Activated CD4-positive, alpha-beta T cell treated with anti-CD3 and anti-CD28 coated beads, Interleukin-2, Interleukin-4, amounts not matched to agents 100 ng/mL and 50 ng/mL, durations not matched to agents 16 hours and 8 hours (primary cell): ENCODE data around the gene COX5A.
"Not testable (repeated sequence)": the region's sequence is repeated elsewhere in the genome, so short reads cannot be mapped to it uniquely, and the experiment has no call there.

Experiments
- DNase-seq: peaks from one replicate; pipeline ENCODE4 v3.0.0-alpha.2; 2020; ENCODE audit warnings: low spot score

Gene COX5A

DNA sequence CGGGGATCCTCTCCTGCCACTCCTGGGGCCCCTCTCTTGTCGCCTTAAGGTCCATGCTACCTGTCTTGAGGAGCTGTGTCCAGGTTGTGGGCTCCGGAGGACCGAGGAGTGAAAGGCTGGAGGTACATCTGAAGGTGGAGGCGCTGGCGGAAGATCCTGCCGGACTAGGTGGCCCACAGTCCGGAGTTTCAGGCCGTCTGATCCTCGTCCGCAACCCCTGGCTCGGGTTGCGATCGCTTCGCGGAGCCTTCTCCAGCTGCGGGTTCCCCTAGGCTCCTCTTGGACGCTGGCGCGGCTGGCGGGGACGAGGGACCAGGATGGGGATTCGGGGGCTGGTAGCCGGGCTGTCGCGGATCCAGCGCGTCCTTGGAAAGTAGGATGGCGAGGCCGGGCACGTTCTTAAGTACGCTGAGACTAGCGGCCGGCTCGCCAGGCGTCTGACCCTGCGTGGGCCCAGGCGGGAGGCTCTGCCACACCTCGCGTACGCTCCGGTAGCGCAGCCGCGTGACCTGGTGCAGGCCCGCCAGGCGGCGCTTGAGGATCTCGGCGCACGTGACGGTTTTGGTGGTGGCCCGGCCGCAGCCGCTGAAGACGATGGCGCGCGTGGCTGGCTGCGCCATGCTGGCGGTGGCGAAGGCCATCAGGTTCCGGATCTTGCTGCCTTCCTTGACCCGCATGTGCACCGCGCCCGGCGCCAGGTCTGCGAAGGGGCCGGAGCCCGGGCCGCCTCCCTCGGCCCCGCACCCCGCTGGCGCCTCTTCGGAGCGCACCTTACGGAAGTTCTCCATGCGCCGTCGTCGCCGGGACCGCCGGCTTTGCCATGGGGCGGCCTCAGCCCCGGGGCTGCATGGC lies 18.1 kb upstream of the COX5A start:
- peak; percentile 71 for DNase-seq

DNA sequence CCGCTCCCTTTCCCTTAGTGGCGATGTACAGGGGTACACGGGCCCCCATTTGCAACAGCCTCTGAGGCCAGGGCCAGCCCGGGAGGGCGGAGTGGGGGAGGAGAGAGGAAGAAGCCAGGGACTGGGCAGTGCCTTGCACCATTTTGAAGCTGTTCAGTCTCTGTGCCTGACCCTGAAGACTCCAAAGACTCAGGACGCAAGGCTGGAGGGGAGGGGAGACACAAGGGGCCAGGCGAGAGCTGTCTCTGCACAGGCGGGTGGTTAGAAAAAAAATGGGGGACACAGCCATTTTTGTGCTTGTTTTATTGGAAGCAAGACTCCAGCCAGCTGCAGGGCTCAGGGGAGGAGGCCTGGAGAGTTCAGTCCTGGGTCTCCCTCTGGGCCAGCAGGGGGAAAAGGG lies 17.1 kb upstream of the COX5A start:
- DNase-seq = no peak

DNA sequence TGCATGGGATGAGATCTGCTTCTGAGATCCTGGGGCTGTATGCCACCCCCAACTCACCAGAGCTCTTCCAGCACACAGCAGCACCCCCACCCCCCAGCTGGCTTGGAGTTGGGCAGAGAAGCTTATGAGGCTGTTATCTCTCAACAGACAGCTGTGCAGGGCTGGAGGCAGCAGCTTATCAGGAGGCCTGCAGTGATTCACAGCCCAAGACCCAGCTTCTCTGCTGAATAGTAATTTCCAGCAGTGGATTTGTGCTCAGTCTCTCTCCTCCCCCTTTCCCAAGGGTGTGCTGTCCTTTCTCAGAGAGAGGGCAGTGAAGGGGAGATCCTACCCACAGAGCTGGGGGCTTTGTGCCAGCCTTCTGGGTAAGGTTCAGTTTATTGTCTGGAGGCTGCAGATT lies 16.6 kb upstream of the COX5A start:
- DNase-seq = no peak

DNA sequence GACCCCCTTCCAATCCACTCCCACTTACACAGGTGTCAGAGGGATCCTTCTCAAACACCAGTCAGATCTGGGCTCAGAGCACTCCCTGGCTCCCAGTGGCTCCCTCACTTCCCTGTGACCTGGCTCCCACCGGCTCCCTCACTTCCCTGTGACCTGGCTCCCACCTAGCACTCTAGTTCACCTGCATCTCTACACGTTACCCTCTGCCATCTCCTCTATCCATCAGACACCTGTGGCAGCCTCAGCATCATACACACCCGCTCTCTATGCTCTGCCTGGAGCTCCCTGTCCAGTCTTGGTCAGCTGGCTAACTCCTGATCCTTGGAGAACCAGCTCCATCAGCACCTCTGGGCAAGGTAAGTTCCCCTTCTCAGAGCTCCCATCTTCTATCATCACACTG lies 13.1 kb upstream of the COX5A start:
- DNase-seq = no peak

DNA sequence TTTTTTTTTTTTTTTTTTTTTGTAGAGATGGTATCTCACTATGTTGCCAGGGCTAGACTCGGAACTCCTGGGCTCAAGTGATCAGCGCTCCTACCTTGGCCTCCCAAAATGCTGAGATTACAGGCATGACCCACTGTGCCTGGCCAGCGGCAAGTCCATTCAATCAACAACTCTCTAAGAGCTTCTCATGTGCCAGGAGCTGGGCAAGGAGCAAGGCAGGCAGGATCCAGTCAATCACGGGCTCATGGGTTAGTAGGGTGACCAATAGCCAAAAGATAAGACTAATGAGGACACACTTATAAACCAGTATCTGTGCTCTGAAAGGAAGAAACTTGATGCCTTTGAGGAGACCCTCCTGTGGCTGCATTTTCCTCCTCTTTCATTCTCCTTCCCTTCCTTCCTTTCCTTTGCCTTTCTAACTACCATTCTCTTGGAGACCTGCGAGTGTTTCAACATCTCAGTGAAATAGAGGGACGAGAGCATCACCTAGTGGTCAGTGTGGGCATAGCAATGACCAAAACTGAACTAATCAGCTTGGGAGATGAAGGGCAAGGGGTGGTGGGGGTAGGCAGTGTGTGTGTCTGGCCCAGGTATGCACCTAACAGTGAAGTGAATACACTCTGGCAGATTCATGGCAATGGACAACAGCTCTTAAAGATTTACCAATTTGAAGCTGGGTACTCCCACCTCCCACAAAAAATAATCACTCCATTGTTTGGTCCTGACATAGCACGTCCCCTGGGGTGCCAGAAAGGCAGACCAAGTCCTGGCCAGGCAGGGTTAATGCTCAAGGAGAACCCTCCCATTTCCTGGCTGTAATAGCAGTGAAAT lies 12.4 kb upstream of the COX5A start:
- DNase-seq = peak; percentile 86

DNA sequence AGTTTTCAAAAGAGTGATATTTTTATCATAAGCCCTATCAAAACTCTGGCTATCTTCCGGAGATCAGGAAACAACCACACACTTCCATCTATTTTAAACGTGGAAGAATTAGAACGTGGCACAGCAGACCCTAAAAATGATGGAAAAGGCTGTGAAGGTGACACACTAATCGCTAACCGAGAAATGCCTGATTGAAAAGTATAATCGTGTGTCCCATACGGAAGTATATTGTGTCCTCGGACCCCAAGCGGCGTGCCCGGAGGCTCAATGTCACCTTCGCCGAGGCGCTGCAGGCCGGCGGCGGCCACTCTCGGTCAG lies 642 bp downstream of the COX5A start:
- DNase-seq = no peak

DNA sequence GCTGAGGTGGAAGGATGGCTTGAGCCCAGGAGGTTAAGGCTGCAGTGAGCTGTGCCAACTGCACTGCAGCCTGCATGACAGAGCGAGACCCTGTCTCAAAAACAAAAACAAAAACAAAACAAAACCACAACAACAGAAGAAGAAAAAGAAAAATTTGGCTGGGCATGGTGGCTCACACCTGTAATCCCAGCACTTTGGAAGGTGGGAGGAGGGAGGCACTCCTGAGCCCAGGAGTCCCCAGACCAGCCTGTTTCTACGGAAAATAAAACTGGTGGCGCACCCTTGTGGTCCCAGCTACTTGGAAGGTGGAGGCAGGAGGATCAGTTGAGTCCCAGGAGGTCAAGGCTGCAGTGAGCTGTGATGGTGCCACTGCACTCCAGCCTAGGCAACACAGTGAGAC lies 2.7 kb downstream of the COX5A start:
- DNase-seq = not testable (repeated sequence)

DNA sequence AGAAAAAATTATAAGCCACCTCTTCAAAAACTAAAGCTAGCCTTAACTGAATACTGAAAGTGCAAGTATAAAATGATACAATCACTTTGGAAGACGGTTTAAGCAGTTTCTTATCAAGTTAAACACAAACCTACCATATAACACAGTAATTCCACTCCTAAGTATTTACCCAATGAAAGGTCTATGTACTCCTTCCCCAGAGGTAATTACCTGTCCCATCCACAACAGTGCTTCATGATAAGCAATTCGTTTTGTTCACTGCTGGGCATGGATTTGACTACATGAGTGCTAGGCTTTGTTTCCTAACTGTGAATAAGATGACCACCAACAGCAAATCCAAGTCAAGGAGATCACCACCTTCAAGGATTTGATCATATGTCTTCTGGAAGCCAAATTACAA lies 4.3 kb downstream of the COX5A start:
- no peak for DNase-seq

DNA sequence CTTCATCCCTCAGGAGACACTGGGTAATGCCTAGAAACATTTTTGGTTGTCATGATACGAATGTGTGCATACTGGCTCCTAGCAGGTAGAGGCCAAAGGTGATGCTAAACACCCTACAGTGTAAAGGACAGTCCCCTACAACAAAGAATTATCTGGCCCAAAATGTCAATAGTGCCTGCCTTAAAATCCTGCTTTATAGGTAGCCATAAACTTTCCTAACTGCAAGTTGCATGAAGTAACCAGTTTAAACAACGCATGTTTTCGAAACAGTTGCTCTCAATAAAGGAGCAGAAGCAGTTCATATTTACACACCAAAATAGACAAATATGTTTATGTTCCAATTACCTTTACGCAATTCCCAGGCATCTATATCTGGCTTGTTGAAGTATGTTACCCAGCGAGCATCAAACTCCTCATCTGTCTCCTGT lies 9.1 kb downstream of the COX5A start:
- no peak for DNase-seq

DNA sequence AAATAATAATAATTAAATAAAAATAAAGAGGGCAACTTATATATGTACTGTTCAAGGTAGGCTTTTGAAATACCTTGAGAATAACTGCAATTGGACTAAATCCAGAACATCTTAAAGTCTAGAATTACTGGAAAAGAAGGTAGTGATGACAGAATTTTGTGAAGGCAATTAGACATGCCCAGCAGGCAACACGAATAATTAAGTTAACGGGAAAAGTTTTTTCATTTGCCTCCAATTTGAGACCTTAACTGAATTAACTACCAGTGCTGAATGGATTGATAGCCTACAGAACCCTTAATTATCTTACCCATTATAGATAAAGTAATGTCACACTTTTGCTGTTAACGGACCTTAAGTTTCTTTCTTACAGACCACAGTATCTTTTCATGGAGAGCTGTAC lies 13.3 kb downstream of the COX5A start:
- no peak for DNase-seq

DNA sequence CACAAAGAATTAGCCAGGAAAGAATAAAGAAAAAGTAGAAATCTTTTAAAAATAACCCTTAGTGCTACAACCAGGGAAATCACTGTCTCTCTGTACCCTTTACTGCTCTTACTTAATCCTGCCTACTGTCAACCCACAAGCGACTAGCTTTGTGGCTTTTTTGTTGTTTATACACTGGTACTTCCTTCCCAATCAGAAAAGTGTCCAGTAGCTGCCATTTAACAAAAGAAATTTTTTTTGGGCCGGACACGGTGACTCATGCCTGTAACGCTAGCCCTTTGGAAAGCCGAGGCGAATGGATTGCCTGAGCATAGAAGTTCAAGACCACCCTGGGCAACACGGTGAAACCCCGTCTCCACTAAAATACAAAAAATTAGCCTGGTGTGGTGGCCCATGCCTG lies 17.4 kb downstream of the COX5A start:
- no peak for DNase-seq

DNA sequence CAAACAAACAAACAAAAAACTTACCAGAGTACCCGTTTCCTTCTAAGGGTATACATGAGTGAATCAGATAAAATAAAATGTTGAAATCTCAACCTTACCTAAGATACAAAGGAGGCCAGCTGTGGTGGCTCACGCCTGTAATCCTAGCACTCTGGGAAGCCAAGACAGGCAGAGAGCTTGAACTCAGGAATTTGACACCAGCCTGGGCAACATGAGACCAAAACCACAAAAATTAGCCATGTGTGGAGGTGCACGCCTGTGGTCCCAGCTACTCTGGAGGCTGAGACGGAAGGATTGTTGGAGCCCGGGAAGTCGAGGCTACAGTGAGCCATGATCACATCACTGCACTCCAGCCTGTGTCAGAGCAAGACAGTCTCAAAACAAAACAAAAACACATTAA lies 20.2 kb downstream of the COX5A start:
- no peak for DNase-seq

DNA sequence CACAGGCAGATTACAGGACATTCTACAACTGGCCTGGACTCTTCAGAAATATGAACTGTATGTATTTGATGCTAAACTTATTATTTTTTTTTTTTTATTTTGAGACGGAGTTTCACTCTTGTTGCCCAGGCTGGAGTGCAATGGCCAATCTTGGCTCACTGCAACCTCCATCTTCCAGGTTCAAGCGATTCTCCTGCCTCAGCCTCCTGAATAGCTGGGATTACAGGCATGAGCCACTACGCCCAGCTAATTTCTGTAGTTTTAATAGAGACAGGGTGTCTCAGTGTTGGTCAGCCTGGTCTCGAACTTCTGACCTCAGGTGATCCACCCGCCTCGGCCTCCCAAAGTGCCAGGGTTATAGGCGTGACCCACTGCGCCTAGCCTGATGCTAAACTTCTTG lies 24.1 kb downstream of the COX5A start:
- not testable (repeated sequence) for DNase-seq

DNA sequence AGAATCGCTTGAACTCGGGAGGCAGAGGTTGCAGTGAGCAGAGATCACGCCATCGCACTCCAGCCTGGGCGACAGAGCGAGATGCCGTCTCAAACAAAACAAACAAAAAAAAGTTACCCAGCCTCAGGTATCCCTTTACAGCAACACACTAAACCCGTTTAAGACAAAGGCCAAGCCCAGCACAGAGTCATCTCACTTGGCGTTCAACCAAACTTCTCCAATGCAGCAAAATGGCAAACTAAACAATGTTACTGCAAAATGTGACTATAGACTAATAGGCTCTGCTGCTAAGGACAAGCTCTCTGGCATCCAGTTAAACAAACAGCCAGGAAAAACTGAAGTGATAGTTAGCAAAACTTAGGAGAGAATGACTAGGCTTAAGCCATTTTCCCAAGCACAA lies 24.8 kb downstream of the COX5A start:
- DNase-seq = no peak

DNA sequence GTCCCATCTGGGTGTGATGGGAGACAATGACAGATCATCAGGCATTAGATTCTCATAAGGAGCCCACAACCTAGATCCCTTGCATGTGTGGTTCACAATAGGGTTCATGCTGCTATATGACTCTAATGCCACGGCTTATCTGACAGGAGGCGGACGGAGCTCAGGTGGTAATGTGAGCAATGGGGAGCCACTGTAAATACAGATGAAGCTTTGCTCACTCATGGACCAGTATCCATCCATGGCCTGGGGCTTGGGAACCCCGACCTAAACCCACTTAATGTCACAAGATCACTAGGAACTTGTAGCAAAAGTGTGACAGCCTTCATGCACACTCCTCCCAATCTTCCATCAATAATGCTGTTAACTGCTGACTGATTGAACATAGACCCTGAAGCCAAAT lies 29.2 kb downstream of the COX5A start:
- no peak for DNase-seq

DNA sequence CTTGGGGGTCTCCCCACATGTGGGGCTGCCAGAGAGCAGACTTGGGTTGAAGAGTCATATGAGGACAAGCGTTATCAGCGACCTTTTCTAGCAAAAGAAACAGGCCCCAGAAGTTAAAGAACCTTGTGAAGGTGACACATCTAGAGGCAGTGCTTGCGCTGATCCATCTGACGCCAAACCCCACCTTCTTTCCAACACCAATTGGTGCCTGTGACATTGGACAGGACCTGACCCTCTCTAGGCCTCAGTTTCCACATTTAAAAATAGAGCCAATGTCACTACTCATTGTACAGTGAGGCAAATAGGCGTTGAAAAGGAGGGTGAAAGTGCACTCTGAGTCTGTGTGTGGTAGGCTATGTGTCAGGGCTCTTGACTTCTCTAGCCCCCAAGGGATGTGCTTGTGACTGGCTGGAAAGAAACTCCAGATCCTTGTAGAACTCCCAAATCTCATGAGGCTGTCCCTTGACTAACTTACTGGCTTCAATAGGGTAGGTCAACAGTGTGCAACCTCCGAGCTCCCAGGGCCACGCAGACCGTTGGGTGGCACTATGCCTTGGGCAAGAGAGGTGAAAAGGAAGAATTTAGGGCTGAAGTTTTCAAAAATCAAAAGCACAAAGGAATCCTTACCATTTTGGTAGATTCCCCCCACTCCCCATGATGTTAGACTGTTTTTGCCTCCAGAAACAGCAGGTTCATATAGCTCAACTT lies 30.6 kb downstream of the COX5A start:
- DNase-seq = no peak

DNA sequence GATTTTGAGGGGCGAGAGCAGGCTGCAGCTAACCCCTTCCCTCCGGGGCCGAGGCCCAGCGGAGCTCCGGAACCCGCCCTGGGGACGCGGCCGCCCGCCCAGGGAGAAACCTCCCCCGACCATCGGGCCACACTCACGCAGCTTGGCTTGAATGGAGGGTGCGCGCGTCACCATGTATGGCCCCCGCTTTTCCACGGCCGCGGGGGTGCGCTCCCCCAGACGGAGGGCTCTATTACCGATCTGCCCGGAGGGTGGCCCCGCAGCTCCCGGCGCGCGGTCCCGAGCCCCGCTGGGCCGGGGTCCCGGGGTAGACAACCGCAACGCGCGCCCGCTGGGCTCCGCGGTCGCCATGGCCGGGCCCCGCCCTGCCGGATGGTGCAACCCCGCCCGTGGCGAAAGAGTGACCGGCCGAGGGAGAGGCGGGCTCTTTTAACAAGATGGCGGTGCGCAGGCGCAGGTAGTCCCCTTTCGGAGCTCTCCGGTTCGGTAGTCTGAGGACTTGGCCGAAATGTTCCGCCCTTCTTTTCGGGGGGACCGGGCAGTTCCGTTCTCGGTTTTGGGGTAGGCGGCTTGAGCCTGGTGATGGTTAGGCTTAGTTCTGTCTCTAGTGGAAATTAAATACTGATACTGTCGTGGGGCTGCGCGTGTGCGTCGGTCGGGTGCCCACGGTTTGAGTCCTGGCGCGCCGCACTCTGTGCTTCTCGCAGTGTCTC lies 31.3 kb downstream of the COX5A start, which contains the start of gene FAM219B:
Gene FAM219B, minus strand, starts transcription at position 402 of the 713 bp plus-strand sequence. Its CDS starts 51 bp downstream, at position 351.
- DNase-seq = peak; percentile 88

DNA sequence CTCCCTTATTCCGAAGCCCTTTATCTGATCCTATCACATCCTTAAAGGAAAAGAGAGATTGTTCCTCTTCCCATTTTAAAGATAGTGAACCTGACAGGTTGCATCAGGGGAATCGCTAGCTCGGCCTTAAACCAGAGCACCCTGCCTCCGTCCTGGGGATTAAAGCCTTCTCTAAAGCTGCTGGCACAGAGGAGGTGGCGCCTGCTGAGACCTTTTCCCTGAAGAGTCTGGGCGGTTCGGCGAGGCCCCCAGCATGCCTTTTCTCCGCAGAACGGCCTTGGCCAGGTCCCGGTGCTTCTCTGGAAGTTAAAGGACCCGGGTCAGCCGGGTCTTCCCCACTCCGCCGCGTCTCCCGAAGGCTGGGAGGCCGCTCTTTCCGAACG lies 31.8 kb downstream of the COX5A start:
- no peak for DNase-seq

DNA sequence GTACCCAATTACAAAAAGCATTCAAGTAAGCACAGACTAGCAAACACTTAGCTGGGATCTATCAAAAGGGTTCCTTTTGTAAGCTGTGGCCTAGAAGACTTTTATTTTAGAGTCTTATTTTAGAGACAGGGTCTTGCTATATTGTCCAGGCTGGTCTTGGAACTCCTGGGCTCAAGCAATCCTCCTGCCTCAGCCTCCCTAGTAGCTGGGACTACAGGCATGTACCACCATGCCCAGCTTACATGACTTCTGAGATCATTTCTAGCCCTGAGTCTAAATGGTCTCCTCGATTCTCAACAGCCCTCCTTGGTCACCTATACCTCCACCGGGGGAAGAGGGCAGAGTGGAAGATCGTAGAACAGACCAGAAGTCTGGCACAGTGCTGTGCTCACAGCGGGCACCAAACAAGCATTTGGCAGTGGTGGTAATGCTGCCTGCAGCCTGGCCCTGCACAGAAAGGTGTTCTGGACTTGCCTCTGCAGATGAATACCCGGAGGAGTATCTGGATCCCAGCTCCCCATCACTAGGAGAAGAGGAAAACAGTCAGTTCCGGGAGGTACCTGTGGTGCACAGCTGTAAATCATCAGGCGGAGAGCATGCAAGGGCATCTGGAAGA lies 33.6 kb downstream of the COX5A start:
- no peak for DNase-seq

DNA sequence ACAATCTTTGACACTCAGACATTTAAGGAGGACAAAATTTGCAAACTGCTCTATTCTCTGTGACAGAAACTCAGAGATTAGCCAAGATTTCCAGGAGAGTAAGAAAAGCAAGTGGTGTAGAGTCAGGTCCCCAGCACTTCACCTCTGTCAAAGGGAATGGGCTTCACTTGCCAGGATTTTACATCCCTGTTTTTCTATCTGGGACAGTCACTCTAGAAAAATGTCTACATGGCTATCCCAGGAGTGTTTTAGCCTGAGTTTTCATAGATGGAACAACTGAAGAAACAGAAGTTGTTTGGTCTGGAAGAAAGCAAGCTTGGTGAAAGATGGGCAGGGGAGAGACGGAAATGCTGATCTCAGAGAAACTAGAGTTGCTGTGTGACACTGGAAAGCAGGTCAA lies 34.2 kb downstream of the COX5A start:
- no peak for DNase-seq

DNA sequence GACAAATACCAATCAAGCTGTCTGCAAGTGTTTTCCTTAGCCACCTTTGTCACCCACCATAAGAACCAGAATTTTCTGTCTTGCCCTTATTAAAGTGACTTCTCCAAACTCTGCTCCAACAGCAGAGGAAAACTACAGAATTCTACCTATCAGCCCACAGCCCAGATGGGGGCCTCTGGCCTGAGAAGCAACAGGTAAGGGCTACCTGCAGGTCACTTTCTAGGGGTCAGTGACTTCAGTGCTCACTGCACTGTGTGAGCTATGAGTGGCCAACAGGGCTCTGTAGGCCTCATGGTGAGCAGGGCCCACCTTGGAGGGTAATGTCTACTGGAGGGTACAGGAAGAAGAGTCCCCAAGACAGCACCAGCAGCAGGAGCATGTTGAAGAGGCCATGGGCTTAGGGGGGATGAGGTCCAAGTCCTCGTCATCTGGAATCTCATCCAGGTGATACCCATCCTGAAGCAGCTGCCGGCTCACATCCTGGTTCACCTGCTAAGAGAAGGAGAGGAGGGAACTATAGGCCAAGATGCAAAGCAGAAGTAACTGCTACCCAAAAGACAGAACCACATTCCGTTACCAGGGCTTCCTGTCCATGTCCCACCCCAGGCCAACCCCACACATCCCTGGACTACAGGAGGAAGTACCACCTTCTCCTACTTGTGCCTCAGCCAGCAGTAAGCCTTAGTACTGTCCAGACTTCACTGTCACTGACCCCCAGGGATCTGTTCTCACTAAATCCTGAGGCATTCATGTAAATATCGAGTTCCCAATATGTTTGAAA lies 35.4 kb downstream of the COX5A start:
- no peak for DNase-seq
